Measurements from ENCODE around the gene GASK1A.
"Not testable (repeated sequence)": the region's sequence is repeated elsewhere in the genome, so short reads cannot be mapped to it uniquely, and the experiment has no call there.

The GASK1A gene

GRCh38 chr3:42979044-42979972 is at the start of gene GASK1A:
Gene GASK1A, plus strand, starts transcription at chr3:42979311. Its CDS starts 332 bp downstream, at chr3:42979643.
- DNase-seq (ENCODE audit: low read depth in 2 of 2) = peak in 1 of 2 experiments; percentile 8

- DNase-seq (ENCODE audit: low read depth in 2 of 2) = no peak
Measured at GRCh38 chr3:42934111-42934510, 45.0 kb upstream of the GASK1A start.

- no peak for DNase-seq (ENCODE audit: low read depth in 2 of 2)
Measured at GRCh38 chr3:42934910-42935309, 44.2 kb upstream of the GASK1A start.

GRCh38 chr3:42935472-42935871 is 43.6 kb upstream of the GASK1A start:
- no peak for DNase-seq (ENCODE audit: low read depth in 2 of 2)

- no peak for DNase-seq (ENCODE audit: low read depth in 2 of 2)
Measured at GRCh38 chr3:42936157-42936981, 42.7 kb upstream of the GASK1A start.

- DNase-seq (ENCODE audit: low read depth in 2 of 2) = no peak
Measured at GRCh38 chr3:42937334-42937733, 41.8 kb upstream of the GASK1A start.

GRCh38 chr3:42942693-42943092 is 36.4 kb upstream of the GASK1A start:
- DNase-seq (ENCODE audit: low read depth in 2 of 2) = no peak

- DNase-seq (ENCODE audit: low read depth in 2 of 2) = no peak
Measured at GRCh38 chr3:42946050-42946449, 33.1 kb upstream of the GASK1A start.

GRCh38 chr3:42957573-42957972 is 21.5 kb upstream of the GASK1A start:
- no peak for DNase-seq (ENCODE audit: low read depth in 2 of 2)

GRCh38 chr3:42960282-42960681 is 18.8 kb upstream of the GASK1A start:
- DNase-seq (ENCODE audit: low read depth in 2 of 2) = no peak

GRCh38 chr3:42960786-42961185 is 18.3 kb upstream of the GASK1A start:
- no peak for DNase-seq (ENCODE audit: low read depth in 2 of 2)

- DNase-seq (ENCODE audit: low read depth in 2 of 2) = no peak
Measured at GRCh38 chr3:42961633-42962032, 17.5 kb upstream of the GASK1A start.

- DNase-seq (ENCODE audit: low read depth in 2 of 2) = no peak
Measured at GRCh38 chr3:42963269-42963668, 15.8 kb upstream of the GASK1A start.

- no peak for DNase-seq (ENCODE audit: low read depth in 2 of 2)
Measured at GRCh38 chr3:42964266-42964665, 14.8 kb upstream of the GASK1A start.

GRCh38 chr3:42970557-42970956 is 8.6 kb upstream of the GASK1A start:
- DNase-seq (ENCODE audit: low read depth in 2 of 2) = no peak

GRCh38 chr3:42970976-42971772 is 7.9 kb upstream of the GASK1A start:
- DNase-seq (ENCODE audit: low read depth in 2 of 2) = no peak

- not testable (repeated sequence) for DNase-seq (ENCODE audit: low read depth in 2 of 2)
Measured at GRCh38 chr3:42974906-42975305, 4.2 kb upstream of the GASK1A start.

GRCh38 chr3:42975456-42975855 is 3.7 kb upstream of the GASK1A start:
- no peak for DNase-seq (ENCODE audit: low read depth in 2 of 2)

- no peak for DNase-seq (ENCODE audit: low read depth in 2 of 2)
Measured at GRCh38 chr3:42975955-42976354, 3.2 kb upstream of the GASK1A start.

GRCh38 chr3:42980209-42980608 is 1.1 kb downstream of the GASK1A start:
- no peak for DNase-seq (ENCODE audit: low read depth in 2 of 2)

GRCh38 chr3:42980909-42981308 is 1.8 kb downstream of the GASK1A start:
- DNase-seq (ENCODE audit: low read depth in 2 of 2) = no peak
